ENCODE results near the gene LSP1. TPM values are rescaled to one million over a fixed set of nuclear protein-coding genes. Genes with fewer than 3 reads are reported as not detected.

The LSP1 gene
- total RNA-seq, 4 donors from 2014 or later = 12.3 to 69.6 (median 23.2) TPM

DNA sequence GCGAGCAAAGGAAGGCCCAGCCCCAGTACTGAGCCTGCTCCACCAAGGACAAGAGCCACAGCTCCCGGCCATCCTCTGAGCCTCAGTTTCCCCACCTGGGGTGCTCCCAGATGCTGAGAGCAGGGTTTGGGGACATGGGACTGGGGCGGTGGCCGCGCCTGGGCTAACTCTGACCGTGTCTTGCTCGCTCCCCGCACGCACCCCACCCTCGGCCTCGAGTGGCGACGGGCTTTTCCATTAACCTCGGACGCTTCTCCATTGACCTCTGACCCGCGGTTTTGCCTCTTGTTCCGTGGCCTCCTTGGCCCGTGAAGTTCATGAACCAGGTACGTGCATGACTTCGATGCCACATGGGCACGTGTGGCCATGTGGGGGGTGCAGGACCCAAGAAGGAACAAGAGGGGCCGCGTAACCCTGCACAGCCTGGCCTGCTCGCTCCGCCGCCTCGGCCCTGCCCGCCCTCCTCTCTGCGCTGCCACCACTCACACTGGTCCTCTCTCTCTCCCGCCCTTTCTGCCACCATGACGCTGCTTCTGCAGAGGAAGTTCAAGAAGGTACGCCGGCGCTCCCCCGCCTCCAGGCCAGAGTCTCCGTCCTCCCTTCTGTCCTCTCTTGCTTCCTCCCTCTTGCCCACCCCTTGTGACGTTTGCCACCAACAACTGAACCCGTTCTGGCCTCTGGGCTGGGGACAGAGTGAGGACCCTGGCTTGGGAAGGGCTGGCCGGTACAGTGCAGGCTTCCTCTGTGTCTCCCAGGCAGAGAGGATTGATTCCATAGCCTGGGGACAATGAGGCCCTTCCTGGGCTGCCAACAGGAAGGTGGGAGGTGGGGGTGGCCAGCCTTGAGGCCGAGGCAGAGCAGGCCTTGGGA, 73.5 kb downstream of the LSP1 start:
- in situ Hi-C loops (cut with MboI; ENCODE audit: low pct_ligation_motif_present in 1 of 4, low pct_unique_long_range_greater_than_20kb in 1 of 4, low sequenced_read_pairs in 3 of 4) (no loop called here), intact Hi-C loops (cut with DNase I; ENCODE audit: low total_unique reads) (no loop called here)
- 83 to 100% methylated on average over 5 to 41 of the region's 41 CpGs for WGBS, 2 donors (ENCODE audit: low coverage in 1 of 2)
- no peak overlapping the region for H3K27ac ChIP-seq
- no peaks in the 10 kb centered on the region for H3K9me3 ChIP-seq
- H3K27me3 ChIP-seq = no peaks in the 10 kb centered on the region
- no peaks in the 10 kb centered on the region for H3K4me1 ChIP-seq
- no peak for TF ChIP-seq EP300 (IDR thresholded peaks at IDR 0.05; ENCODE audit: low read depth)
- TF ChIP-seq, protein P1, sequence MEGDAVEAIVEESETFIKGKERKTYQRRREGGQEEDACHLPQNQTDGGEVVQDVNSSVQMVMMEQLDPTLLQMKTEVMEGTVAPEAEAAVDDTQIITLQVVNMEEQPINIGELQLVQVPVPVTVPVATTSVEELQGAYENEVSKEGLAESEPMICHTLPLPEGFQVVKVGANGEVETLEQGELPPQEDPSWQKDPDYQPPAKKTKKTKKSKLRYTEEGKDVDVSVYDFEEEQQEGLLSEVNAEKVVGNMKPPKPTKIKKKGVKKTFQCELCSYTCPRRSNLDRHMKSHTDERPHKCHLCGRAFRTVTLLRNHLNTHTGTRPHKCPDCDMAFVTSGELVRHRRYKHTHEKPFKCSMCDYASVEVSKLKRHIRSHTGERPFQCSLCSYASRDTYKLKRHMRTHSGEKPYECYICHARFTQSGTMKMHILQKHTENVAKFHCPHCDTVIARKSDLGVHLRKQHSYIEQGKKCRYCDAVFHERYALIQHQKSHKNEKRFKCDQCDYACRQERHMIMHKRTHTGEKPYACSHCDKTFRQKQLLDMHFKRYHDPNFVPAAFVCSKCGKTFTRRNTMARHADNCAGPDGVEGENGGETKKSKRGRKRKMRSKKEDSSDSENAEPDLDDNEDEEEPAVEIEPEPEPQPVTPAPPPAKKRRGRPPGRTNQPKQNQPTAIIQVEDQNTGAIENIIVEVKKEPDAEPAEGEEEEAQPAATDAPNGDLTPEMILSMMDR (IDR thresholded peaks at IDR 0.05) = no peak
- TF ChIP-seq POLR2A (IDR thresholded peaks at IDR 0.05) = no peak
- no peak for TF ChIP-seq POLR2AphosphoS5 (IDR thresholded peaks at IDR 0.05)
- H3K4me3 ChIP-seq = no peak overlapping the region
- DNase-seq = no peak
- H3K36me3 ChIP-seq = no peaks in the 10 kb centered on the region

DNA sequence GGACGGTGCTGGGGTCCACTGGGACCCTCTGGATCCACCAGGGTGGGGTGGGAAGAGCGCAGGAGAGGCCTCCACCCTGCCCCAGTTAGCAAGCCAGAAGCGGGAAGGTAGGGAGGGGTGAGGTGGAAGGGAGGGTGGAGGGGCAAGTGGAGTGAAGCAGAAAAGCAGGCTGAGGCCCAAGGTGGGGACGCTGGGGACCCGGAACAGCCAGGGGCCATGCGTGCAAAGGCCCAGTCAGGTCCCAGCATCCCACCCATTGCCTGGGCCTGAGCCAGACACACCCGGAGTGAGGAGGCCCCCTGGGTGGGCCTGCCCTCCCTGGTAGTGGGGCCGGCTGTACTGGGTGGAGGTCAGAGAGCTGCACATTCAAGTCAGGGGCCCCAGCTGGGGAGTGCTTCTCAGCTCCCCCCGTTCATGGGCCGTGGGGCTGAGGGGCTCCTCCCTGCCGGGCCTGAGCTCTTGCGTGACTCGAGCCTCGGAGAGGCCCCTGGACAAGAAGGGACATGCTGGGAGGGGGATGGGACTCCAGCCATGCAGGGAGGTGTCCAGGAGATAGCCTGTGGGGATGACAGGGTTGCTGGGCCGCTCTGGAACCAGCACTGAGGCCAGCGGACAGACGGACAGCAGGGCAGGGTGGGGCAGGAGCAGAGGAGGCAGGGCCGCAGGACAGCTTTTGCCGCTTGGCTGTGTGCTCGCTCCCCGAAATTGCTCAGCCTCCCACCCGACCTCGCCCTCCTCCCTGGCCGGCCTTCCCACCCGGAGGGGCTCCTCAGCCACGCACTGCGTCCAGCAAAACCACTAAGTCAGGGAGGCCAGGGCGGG, 74.4 kb downstream of the LSP1 start:
- Histone ChIP-seq H3K4me3 (no peak overlapping the region), H3K27me3 (no peaks in the 10 kb centered on the region), H3K36me3 (no peaks in the 10 kb centered on the region), H3K27ac (no peak overlapping the region), H3K4me1 (no peaks in the 10 kb centered on the region), H3K9me3 (no peaks in the 10 kb centered on the region)
- in situ Hi-C loops (cut with MboI; ENCODE audit: low pct_ligation_motif_present in 1 of 4, low pct_unique_long_range_greater_than_20kb in 1 of 4, low sequenced_read_pairs in 3 of 4) (no loop called here), intact Hi-C loops (cut with DNase I; ENCODE audit: low total_unique reads) (no loop called here)
- no peak for DNase-seq
- TF ChIP-seq, protein P1 (IDR thresholded peaks at IDR 0.05) = no peak
- TF ChIP-seq POLR2AphosphoS5 (IDR thresholded peaks at IDR 0.05) = no peak
- TF ChIP-seq POLR2A (IDR thresholded peaks at IDR 0.05) = no peak
- no peak for TF ChIP-seq EP300 (IDR thresholded peaks at IDR 0.05; ENCODE audit: low read depth)
- WGBS, 2 donors (ENCODE audit: low coverage in 1 of 2) = 50 to 71% methylated on average over 2 to 23 of the region's 28 CpGs

DNA sequence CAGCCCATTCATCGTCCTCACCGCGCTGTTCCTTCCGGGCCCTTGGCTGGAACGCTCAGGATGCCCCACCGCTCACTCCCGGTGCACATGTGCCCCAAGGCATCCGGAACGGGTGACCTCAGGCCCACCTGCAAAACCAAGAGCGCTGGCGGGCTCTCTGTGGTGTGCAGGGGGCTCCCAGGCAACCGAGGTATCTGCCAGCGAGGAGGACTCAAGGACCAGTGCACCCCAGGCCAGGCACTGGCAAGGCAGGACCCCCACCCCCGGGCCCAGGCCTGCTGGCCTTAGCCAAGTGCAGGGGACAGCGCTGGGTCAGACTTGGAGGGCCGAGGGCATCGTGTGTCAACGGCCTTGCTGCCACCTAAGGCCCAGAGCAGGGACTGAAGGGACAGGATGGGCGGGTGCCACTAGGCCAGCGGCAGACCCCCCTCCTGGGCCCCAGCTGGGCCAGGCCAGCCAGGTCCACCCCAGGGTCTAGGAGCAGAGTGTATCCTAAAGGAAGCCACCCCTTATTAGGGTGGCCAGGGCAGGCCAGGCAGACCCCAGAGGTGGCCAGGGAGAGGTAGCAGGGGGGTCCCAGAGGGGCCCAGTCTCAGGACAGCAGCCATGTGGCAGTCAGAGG, 75.1 kb downstream of the LSP1 start:
- no peak overlapping the region for H3K4me3 ChIP-seq
- 82% methylated on average over 20 of the region's 20 CpGs; no CpG with 5 or more reads in 1 of the 2 donors for WGBS, 2 donors (ENCODE audit: low coverage in 1 of 2)
- no peaks in the 10 kb centered on the region for H3K36me3 ChIP-seq
- no peaks in the 10 kb centered on the region for H3K4me1 ChIP-seq
- no peaks in the 10 kb centered on the region for H3K9me3 ChIP-seq
- H3K27me3 ChIP-seq = no peaks in the 10 kb centered on the region
- TF ChIP-seq EP300 (IDR thresholded peaks at IDR 0.05; ENCODE audit: low read depth) (no peak), POLR2AphosphoS5 (IDR thresholded peaks at IDR 0.05) (no peak)
- TF ChIP-seq, protein P1 (IDR thresholded peaks at IDR 0.05) = no peak
- intact Hi-C loops (cut with DNase I; ENCODE audit: low total_unique reads) = no loop called here
- DNase-seq = no peak
- H3K27ac ChIP-seq = no peak overlapping the region
- in situ Hi-C loops (cut with MboI; ENCODE audit: low pct_ligation_motif_present in 1 of 4, low pct_unique_long_range_greater_than_20kb in 1 of 4, low sequenced_read_pairs in 3 of 4) = no loop called here

GRCh38 chr11:1928470-1928890, 75.6 kb downstream of the LSP1 start:
- no peaks in the 10 kb centered on the region for H3K27me3 ChIP-seq
- DNase-seq = no peak

More at GRCh38 chr11:1928470-1928890, 75.6 kb downstream of the LSP1 start:
- Histone ChIP-seq H3K4me3 (no peak overlapping the region), H3K27ac (no peak overlapping the region), H3K36me3 (no peaks in the 10 kb centered on the region), H3K9me3 (no peaks in the 10 kb centered on the region), H3K4me1 (no peaks in the 10 kb centered on the region)
- intact Hi-C loops (cut with DNase I; ENCODE audit: low total_unique reads) = no loop called here
- TF ChIP-seq, protein P1 (IDR thresholded peaks at IDR 0.05) = no peak
- TF ChIP-seq POLR2A (IDR thresholded peaks at IDR 0.05) = no peak
- TF ChIP-seq EP300 (IDR thresholded peaks at IDR 0.05; ENCODE audit: low read depth) = no peak
- in situ Hi-C loops (cut with MboI; ENCODE audit: low pct_ligation_motif_present in 1 of 4, low pct_unique_long_range_greater_than_20kb in 1 of 4, low sequenced_read_pairs in 3 of 4) = no loop called here
- WGBS, 2 donors (ENCODE audit: low coverage in 1 of 2) = 89% methylated on average over 12 of the region's 13 CpGs; no CpG with 5 or more reads in 1 of the 2 donors

Measured in transverse colon (tissue), 4 donors.